Osteoblast (primary cell): ENCODE results near the gene TNNC2. TPM values are rescaled to one million over a fixed set of nuclear protein-coding genes. Genes with fewer than 3 reads are reported as not detected.

Experiments
- DNase-seq: peaks from one replicate; pipeline ENCODE4 v3.0.0; 2011; ENCODE audit warnings: low spot score, mixed read lengths; ENCODE audit not compliant: insufficient read length; ENCODE audit errors: missing footprints
- H2AFZ ChIP-seq: 2 replicates; pipeline ENCODE4 v1.6.0; 2011; ENCODE audit warnings: mild to moderate bottlenecking, low read length
- H3K27ac ChIP-seq: 2 replicates; pipeline ENCODE4 v1.5.1; 2011; ENCODE audit warnings: mild to moderate bottlenecking, low read depth, low read length, moderate library complexity
- H3K27me3 ChIP-seq: 2 replicates; pipeline ENCODE4 v1.6.0; 2012; ENCODE audit warnings: mild to moderate bottlenecking, control low read depth, inconsistent platforms, low read length, moderate library complexity; ENCODE audit not compliant: insufficient read depth
- H3K36me3 ChIP-seq: 2 replicates; pipeline ENCODE4 v1.5.1; 2011; ENCODE audit warnings: mild to moderate bottlenecking, low read length, control low read depth, moderate library complexity; ENCODE audit not compliant: insufficient read depth
- H3K4me1 ChIP-seq: 2 replicates; pipeline ENCODE4 v1.5.1; 2011; ENCODE audit warnings: mild to moderate bottlenecking, low read length, control low read depth, moderate library complexity; ENCODE audit not compliant: insufficient read depth
- H3K4me2 ChIP-seq: 2 replicates; pipeline ENCODE4 v1.6.0; 2011; ENCODE audit warnings: mild to moderate bottlenecking, low read length; ENCODE audit not compliant: insufficient read depth
- H3K4me3 ChIP-seq: fragments of 200-600 bp; sonication (generic); 3 replicates; pipeline ENCODE4 v1.5.1; 2012; ENCODE audit warnings: mild to moderate bottlenecking, low read length, inconsistent platforms; ENCODE audit not compliant: insufficient read depth
- H3K79me2 ChIP-seq: 2 replicates; pipeline ENCODE4 v1.6.0; 2012; ENCODE audit warnings: mild to moderate bottlenecking, low read length, control low read depth, inconsistent platforms; ENCODE audit not compliant: insufficient read depth
- H3K9me3 ChIP-seq: 2 replicates; pipeline ENCODE4 v1.5.1; 2011; ENCODE audit warnings: low read depth, low read length, control low read depth
- H4K20me1 ChIP-seq: 2 replicates; pipeline ENCODE4 v1.6.0; 2012; ENCODE audit warnings: mild to moderate bottlenecking, low read length, control low read depth; ENCODE audit not compliant: insufficient read depth
- CTCF ChIP-seq: IDR thresholded peaks from 2 replicates; pipeline ENCODE4 v1.5.1; 2011; ENCODE audit warnings: mild to moderate bottlenecking, low read depth, low read length, moderate library complexity; ENCODE audit errors: extremely low read depth
- total RNA-seq: library from RNA; depleted of rRNA; stranded (reverse); fragments of >200 nt; gene quantifications from 2 replicates; pipeline ENCODE4 v1.2.3, GENCODE V29; 2012

TNNC2 gene
- total RNA-seq, 1 donor = 0.36 TPM

DNA sequence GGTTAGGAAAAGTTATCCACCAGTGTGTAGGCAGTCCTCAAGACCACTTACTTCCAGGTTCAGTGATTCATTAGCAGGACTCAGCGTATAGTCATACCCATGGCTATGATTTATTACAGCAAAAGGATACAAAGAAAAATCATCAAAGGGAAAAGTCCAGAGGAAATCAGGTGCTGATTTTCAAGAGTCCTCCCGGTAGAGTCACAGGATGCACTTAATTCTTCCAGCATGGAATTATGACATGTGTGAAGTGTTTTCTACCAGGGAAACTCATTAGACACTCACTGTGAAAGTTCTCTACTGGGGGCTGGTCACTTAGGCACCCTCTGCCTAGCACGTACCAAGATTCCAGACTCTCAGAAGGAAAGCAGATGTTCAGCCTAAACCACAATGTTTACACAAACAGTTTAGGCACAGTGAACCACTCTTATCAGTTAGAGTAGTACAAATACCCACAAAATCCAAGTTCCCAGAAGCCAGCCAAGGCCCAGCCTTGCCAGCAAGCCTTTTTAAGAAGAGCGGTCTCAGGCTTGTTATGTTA, 45.7 kb downstream of the TNNC2 start:
- DNase-seq = peak; percentile 75
- Histone ChIP-seq H2AFZ (no peak overlapping the region), H3K4me1 (peaks cover 47% of the 10 kb centered on the region), H3K27me3 (no peaks in the 10 kb centered on the region), H3K36me3 (no peaks in the 10 kb centered on the region), H3K79me2 (no peaks in the 10 kb centered on the region), H3K4me2 (peak overlapping the region; percentile 40), H3K27ac (peak overlapping the region; percentile 86), H4K20me1 (no peaks in the 10 kb centered on the region), H3K9me3 (no peaks in the 10 kb centered on the region), H3K4me3 (no peak overlapping the region)
- no peak for TF ChIP-seq CTCF

DNA sequence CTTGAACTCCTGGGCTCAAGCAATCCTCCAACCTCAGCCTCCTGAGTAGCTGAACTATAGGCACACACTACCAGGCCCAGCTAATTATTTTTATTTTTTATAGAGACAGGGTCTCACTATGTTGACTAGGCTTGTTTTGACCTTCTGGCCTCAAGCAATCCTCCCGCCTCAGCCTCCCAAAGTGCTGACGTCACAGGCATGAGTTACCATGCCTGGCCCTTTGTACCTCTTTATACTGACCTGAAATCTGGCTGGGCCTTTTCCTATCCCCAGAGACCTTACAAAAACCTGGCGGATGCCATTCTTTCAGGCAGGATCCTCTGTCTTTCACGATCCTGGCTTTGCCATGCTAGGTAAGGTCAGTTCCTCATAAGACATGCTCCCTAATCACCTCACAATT, 47.0 kb downstream of the TNNC2 start:
- H3K27me3 ChIP-seq = no peaks in the 10 kb centered on the region
- H3K4me3 ChIP-seq = no peak overlapping the region
- no peak for TF ChIP-seq CTCF
- DNase-seq = no peak
- no peak overlapping the region for H2AFZ ChIP-seq
- no peaks in the 10 kb centered on the region for H3K79me2 ChIP-seq
- H3K4me2 ChIP-seq = peak overlapping the region; percentile 40
- H3K27ac ChIP-seq = peak overlapping the region; percentile 86
- no peaks in the 10 kb centered on the region for H3K9me3 ChIP-seq
- H3K36me3 ChIP-seq = no peaks in the 10 kb centered on the region
- H4K20me1 ChIP-seq = no peaks in the 10 kb centered on the region
- peaks cover 47% of the 10 kb centered on the region for H3K4me1 ChIP-seq

GRCh38 chr20:45779011-45779915, 47.8 kb downstream of the TNNC2 start:
- peak overlapping the region; percentile 15 for H3K4me3 ChIP-seq
- H3K4me1 ChIP-seq = peaks cover 47% of the 10 kb centered on the region

More at GRCh38 chr20:45779011-45779915, 47.8 kb downstream of the TNNC2 start:
- Histone ChIP-seq H3K36me3 (no peaks in the 10 kb centered on the region), H3K9me3 (no peaks in the 10 kb centered on the region), H4K20me1 (no peaks in the 10 kb centered on the region), H3K27me3 (no peaks in the 10 kb centered on the region), H2AFZ (no peak overlapping the region), H3K79me2 (no peaks in the 10 kb centered on the region), H3K4me2 (peak overlapping the region; percentile 62), H3K27ac (peak overlapping the region; percentile 86)
- peak; percentile 75 for DNase-seq
- TF ChIP-seq CTCF = no peak
